K562 (cell line): ENCODE data around the gene POM121. TPM values are rescaled to one million over a fixed set of nuclear protein-coding genes. Genes with fewer than 3 reads are reported as not detected.
"Not testable (repeated sequence)": the region's sequence is repeated elsewhere in the genome, so short reads cannot be mapped to it uniquely, and the experiment has no call there.

Experiments
- ATF1 ChIP-seq, 2 experiments: fragments of 450-650 bp in 1 of 2; IDR thresholded peaks; 2 replicates each; pipeline ENCODE4 v1.6.1; 2016; ENCODE audit warnings: missing compliant biosample characterization in 1 of 2, missing genetic modification characterization in 1 of 2
- ATF6 ChIP-seq: sonication (generic); formaldehyde crosslinking; IDR thresholded peaks from 2 replicates; pipeline ENCODE4 v1.4.0; 2020; ENCODE audit warnings: mild to moderate bottlenecking, missing genetic modification reagents
- CTCF ChIP-seq, 3 experiments: IDR thresholded peaks in 2 of 3; conservative IDR thresholded peaks in 1 of 3; 2 replicates each; pipeline ENCODE4 v1.5.1; 2011 to 2012; ENCODE audit warnings: low read length in 3 of 3, mild to moderate bottlenecking in 3 of 3, control low read depth in 2 of 3, improper control_type of control experiment in 1 of 3, inconsistent platforms in 1 of 3, low read depth in 1 of 3, mixed read lengths in 1 of 3, moderate library complexity in 1 of 3; ENCODE audit not compliant: insufficient read depth in 2 of 3
- CTCFL ChIP-seq: IDR thresholded peaks from 2 replicates; pipeline ENCODE4 v1.6.1; 2011; ENCODE audit warnings: borderline replicate concordance, low read depth, mild to moderate bottlenecking, moderate library complexity, low read length; ENCODE audit not compliant: insufficient read depth, poor library complexity, severe bottlenecking
- ESRRA ChIP-seq: fragments of 450-650 bp; IDR thresholded peaks from 2 replicates; pipeline ENCODE4 v1.6.1; 2014; ENCODE audit warnings: low read depth, mild to moderate bottlenecking, moderate library complexity, borderline replicate concordance
- GMEB1 ChIP-seq: fragments of 250-450 bp; sonication (Bioruptor Pico); IDR thresholded peaks from 2 replicates; pipeline ENCODE4 v1.4.0; 2020; ENCODE audit warnings: mild to moderate bottlenecking
- HCFC1 ChIP-seq: IDR thresholded peaks from 2 replicates; pipeline ENCODE4 v1.6.1; 2012; ENCODE audit warnings: low read depth, low read length, improper control_type of control experiment
- MAZ ChIP-seq, 2 experiments: fragments of 450-650 bp in 1 of 2; sonication (generic) in 1 of 2; formaldehyde crosslinking; IDR thresholded peaks in 1 of 2; conservative IDR thresholded peaks in 1 of 2; 2 replicates each; pipeline versions ENCODE4 v1.4.0 to v1.5.0; 2020; ENCODE audit warnings: mild to moderate bottlenecking in 1 of 2, missing genetic modification reagents in 1 of 2
- MXI1 ChIP-seq: IDR thresholded peaks from 2 replicates; pipeline ENCODE4 v1.6.1; 2011; ENCODE audit warnings: low read depth, mild to moderate bottlenecking, improper control_type of control experiment, low read length
- NCOA6 ChIP-seq: fragments of 450-650 bp; IDR thresholded peaks from 2 replicates; pipeline ENCODE4 v1.6.1; 2017; ENCODE audit warnings: mild to moderate bottlenecking
- PCBP1 ChIP-seq: fragments of 200-400 bp; formaldehyde crosslinking; IDR thresholded peaks from 2 replicates; pipeline ENCODE4 v1.6.1; 2018; ENCODE audit warnings: mild to moderate bottlenecking, low read depth, low read length; ENCODE audit not compliant: poor library complexity, severe bottlenecking
- POLR2H ChIP-seq: IDR thresholded peaks from 2 replicates; pipeline ENCODE4 v1.6.1; 2016; ENCODE audit warnings: missing genetic modification characterization, low read depth, mild to moderate bottlenecking, control low read depth, missing compliant biosample characterization, moderate library complexity
- RCOR1 ChIP-seq, 2 experiments: IDR thresholded peaks; 2 replicates each; pipeline ENCODE4 v1.6.1; 2012; ENCODE audit warnings: low read depth in 2 of 2, low read length in 2 of 2, borderline replicate concordance in 1 of 2, improper control_type of control experiment in 1 of 2
- TOE1 ChIP-seq, 2 experiments: fragments of 450-650 bp in 1 of 2; sonication (generic) in 1 of 2; formaldehyde crosslinking in 1 of 2; IDR thresholded peaks; 2 replicates each; pipeline versions ENCODE4 v1.7.1 to v1.8.0; 2016 to 2022; ENCODE audit warnings: borderline replicate concordance in 2 of 2, mild to moderate bottlenecking in 2 of 2, antibody characterized with exemption in 1 of 2, inconsistent platforms in 1 of 2, low read depth in 1 of 2, missing genetic modification reagents in 1 of 2, moderate library complexity in 1 of 2
- ZFX ChIP-seq: sonication (generic); formaldehyde crosslinking; IDR thresholded peaks from 2 replicates; pipeline ENCODE4 v1.8.0; 2022; ENCODE audit warnings: mild to moderate bottlenecking, missing genetic modification reagents, moderate library complexity
- polyA plus RNA-seq, 8 experiments: library from polyadenylated mRNA; depleted of rRNA in 4 of 8; stranded (reverse) in 5 of 8; unstranded in 3 of 8; fragments of >200 nt; fragmentation: Nextera tagmentation in 2 of 8; fragmentation: Illumina TruSeq in 1 of 8; extraction: Ambion mirVana in 2 of 8; extraction: Trizol in 1 of 8; gene quantifications; 2 replicates each; pipeline versions ENCODE4 v1.2.1 to v1.2.3, GENCODE V29; 2011 to 2014; ENCODE audit warnings: inconsistent platforms in 1 of 8, missing spikeins in 1 of 8
- total RNA-seq, 7 experiments: library from RNA; depleted of rRNA in 6 of 7; stranded (reverse); fragments of >200 nt in 6 of 7; fragmentation: Illumina TruSeq in 2 of 7; extraction: Trizol in 2 of 7; gene quantifications; 2 replicates each; pipeline versions ENCODE4 v1.2.1 to v1.2.3, GENCODE V29; 2011 to 2021; ENCODE audit warnings: low replicate concordance in 1 of 7

Gene POM121
- total and polyA plus RNA-seq, 9 of the 15 experiments (the other 6 are each of a cell fraction or from before 2014, with no cell fraction given), result 3.6 to 112 (median 12.5) TPM

GRCh38 chr7:72879079-72879736, 45.7 kb upstream of the POM121 start (continued):
- TF ChIP-seq POLR2H (tag) (peak; percentile 66), PCBP1 (peak; percentile 43), CTCF (IDR thresholded peaks at IDR 0.05 in 2 of 3, conservative IDR thresholded peaks at IDR 0.05 in 1 of 3; ENCODE audit: insufficient read depth in 2 of 3, low read depth in 1 of 3, low read length in 3 of 3) (peak in 2 of 3 experiments; percentile 15 to 33; a peak in 2 of 6 replicates), GMEB1 (peak; percentile 95), CTCFL (peak; percentile 51), ATF1 (tag; IDR thresholded peaks at IDR 0.05) (peak; percentile 76), HCFC1 (peak; percentile 76), TOE1 (IDR thresholded peaks at IDR 0.05; ENCODE audit: borderline replicate concordance) (peak; percentile 92), TOE1 (CRISPR knock-in tag; IDR thresholded peaks at IDR 0.05; ENCODE audit: borderline replicate concordance, low read depth) (0 out of 2 replicates have a peak, but pooled peaks have one; percentile 58), MXI1 (peak; percentile 27; the same call in 1 of the 2 replicates), RCOR1 (IDR thresholded peaks at IDR 0.05; ENCODE audit: borderline replicate concordance in 1 of 2, low read depth in 2 of 2, low read length in 2 of 2) (peak in 1 of 2 experiments; percentile 53; a peak in 1 of 4 replicates), MAZ (CRISPR knock-in tag; conservative IDR thresholded peaks at IDR 0.05 in 1 of 2, IDR thresholded peaks at IDR 0.05 in 1 of 2) (peak; percentile 44 to 66; a peak in 3 of 4 replicates), ATF6 (peak; percentile 30; the same call in 1 of the 2 replicates), NCOA6 (peak; percentile 32; the same call in 1 of the 2 replicates), ZFX (CRISPR knock-in tag) (peak; percentile 88), ESRRA (peak; percentile 74)
- not testable (repeated sequence) for TF ChIP-seq ATF1 (CRISPR knock-in tag; IDR thresholded peaks at IDR 0.05)
